Measurements from ENCODE around the gene TMEM150B. TPM values are rescaled to one million over a fixed set of nuclear protein-coding genes. Genes with fewer than 3 reads are reported as not detected.

TMEM150B gene
- total RNA-seq, 2 donors from 2014 or later: 0.73 to 0.95 TPM

DNA sequence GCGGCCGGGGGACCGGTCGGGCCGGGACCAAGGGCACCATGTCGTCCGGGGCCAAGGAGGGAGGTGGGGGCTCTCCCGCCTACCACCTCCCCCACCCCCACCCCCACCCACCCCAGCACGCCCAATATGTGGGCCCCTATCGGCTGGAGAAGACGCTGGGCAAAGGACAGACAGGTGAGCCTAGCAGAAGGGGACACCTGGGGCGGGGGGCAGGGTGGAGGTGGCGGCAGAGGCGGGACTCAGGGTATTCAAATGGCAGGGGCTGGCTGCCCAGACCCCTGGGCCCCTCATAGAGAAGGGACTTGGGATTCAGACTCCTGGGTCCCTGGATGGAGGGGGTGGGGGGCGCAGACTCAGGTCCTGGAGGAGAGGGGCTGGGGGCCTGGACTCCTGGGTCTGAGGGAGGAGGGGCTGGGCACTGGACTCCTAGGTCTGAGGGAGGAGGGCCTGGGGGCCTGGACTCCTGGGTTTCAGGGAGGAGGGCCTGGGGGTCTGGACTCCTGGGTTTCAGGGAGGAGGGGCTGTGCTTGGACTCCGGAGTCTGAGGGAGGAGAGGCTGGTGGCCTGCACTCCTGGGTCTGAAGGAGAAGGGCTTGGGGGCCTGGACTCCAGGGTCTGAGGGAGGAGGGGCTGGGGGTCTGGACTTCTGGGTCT, 40.6 kb downstream of the TMEM150B start:
- Histone ChIP-seq H3K4me3 (ENCODE audit: low read length) (peak overlapping the region; percentile 77), H3K9me3 (ENCODE audit: control insufficient read depth, low read length) (no peaks in the 10 kb centered on the region), H3K4me1 (ENCODE audit: control insufficient read depth, insufficient read depth, low read length) (no peaks in the 10 kb centered on the region), H3K9ac (ENCODE audit: extremely low read depth, low read length, poor library complexity, severe bottlenecking) (peak overlapping the region; percentile 60), H3K27me3 (ENCODE audit: control insufficient read depth, insufficient read depth, low read length, poor library complexity, severe bottlenecking) (no peaks in the 10 kb centered on the region), H3K27ac (ENCODE audit: low read depth, low read length) (peak overlapping the region; percentile 76), H3K36me3 (ENCODE audit: control insufficient read depth, insufficient read depth, low read length) (peaks cover 23% of the 10 kb centered on the region)
- Mint-ChIP-seq H3K4me3 (peak overlapping the region; percentile 62), H3K4me1 (peaks cover 6% of the 10 kb centered on the region), H3K36me3 (ENCODE audit: low read depth) (peaks cover 19% of the 10 kb centered on the region), H3K27ac (peak overlapping the region; percentile 87), H3K27me3 (ENCODE audit: insufficient read depth) (no peaks in the 10 kb centered on the region), H3K9me3 (no peaks in the 10 kb centered on the region)
- WGBS, 2 experiments (ENCODE audit: insufficient coverage in 1 of 2, insufficient read length in 1 of 2): 0 to 16% methylated on average over 1 to 8 of the region's 16 CpGs
- TF ChIP-seq CTCF (conservative IDR thresholded peaks at IDR 0.05): no peak
- peak; percentile 82 for DNase-seq

- peak within 1 kb of the TSS; percentile 76 for H3K27ac ChIP-seq (ENCODE audit: low read depth, low read length)
- Mint-ChIP-seq H3K27me3 (ENCODE audit: insufficient read depth) (no peaks in the 10 kb centered on the region), H3K4me3 (peak within 1 kb of the TSS; percentile 62), H3K9me3 (no peaks in the 10 kb centered on the region), H3K4me1 (peaks cover 9% of the 10 kb centered on the region), H3K27ac (peak within 1 kb of the TSS; percentile 87), H3K36me3 (ENCODE audit: low read depth) (peaks cover 12% of the 10 kb centered on the region)
- no peaks in the 10 kb centered on the region for H3K9me3 ChIP-seq (ENCODE audit: control insufficient read depth, low read length)
- 19 to 55% methylated on average over 5 to 13 of the region's 44 CpGs for WGBS, 2 experiments (ENCODE audit: insufficient coverage in 1 of 2, insufficient read length in 1 of 2)
- H3K4me1 ChIP-seq (ENCODE audit: control insufficient read depth, insufficient read depth, low read length): peaks cover 2% of the 10 kb centered on the region
- H3K4me3 ChIP-seq (ENCODE audit: low read length): peak within 1 kb of the TSS; percentile 77
- H3K27me3 ChIP-seq (ENCODE audit: control insufficient read depth, insufficient read depth, low read length, poor library complexity, severe bottlenecking): no peaks in the 10 kb centered on the region
- TF ChIP-seq CTCF (conservative IDR thresholded peaks at IDR 0.05): no peak
- peak; percentile 95 for DNase-seq
- peak within 1 kb of the TSS; percentile 60 for H3K9ac ChIP-seq (ENCODE audit: extremely low read depth, low read length, poor library complexity, severe bottlenecking)
- peaks cover 15% of the 10 kb centered on the region for H3K36me3 ChIP-seq (ENCODE audit: control insufficient read depth, insufficient read depth, low read length)
Observed at GRCh38 chr19:55283548-55284377, 41.4 kb downstream of the TMEM150B start, which contains the start of gene BRSK1. BRSK1 (plus strand) TSS chr19:55283997; CDS start chr19:55284443, 446 bp downstream.

DNA sequence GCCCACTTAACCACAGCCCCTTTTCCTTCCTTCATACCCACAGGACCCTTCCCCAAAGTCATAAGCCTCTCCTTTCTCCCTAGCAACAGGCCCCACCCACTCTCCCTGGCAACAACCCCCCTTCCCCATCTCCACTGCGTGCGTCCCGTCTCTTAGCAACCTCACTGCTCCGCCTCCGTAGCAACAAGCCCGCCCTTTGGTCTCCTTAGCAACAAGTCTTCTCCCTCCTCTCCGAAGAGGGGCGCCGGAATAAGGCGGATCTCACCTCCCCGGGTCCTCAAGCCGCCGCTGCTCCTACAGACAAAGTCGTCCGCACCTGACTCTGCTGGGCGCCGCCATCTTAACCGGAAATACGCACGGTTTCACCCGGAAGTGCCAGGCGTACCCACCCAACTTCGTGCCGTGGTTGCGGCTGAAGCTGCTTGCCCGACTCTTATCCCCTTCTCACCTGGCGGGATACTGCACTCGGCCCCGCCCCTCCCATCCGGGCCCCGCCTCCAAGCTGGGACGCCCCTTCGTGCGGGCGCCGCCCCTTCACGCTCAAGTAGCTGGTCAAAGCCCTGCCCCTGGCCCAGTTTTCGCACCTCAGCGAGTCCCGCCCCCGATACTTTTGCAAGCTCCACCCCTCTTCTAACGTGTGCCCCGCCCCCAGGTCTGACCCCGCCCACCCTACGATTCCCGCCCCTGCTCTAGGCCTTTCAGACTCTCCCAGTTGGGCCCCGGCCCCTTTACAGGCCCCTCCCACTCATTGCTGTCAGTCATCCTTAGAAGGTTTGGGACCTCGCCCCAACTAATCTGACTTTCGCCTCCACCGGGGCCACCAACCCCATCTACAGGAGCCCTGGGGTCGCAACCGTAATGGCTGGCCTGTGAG, 45.1 kb downstream of the TMEM150B start, which contains the start of gene HSPBP1:
Gene HSPBP1, minus strand, starts transcription at position 341 of the 874 bp plus-strand sequence. CDS start 502 bp downstream, outside the sequence.
- peak within 1 kb of the TSS; percentile 97 for H3K27ac Mint-ChIP-seq
- WGBS, 2 experiments (ENCODE audit: insufficient coverage in 1 of 2, insufficient read length in 1 of 2): 3 to 8% methylated on average over 28 to 52 of the region's 52 CpGs
- no peaks in the 10 kb centered on the region for H3K27me3 Mint-ChIP-seq (ENCODE audit: insufficient read depth)
- H3K9me3 Mint-ChIP-seq: no peaks in the 10 kb centered on the region
- Histone ChIP-seq H3K4me1 (ENCODE audit: control insufficient read depth, insufficient read depth, low read length) (peaks cover 2% of the 10 kb centered on the region), H3K9ac (ENCODE audit: extremely low read depth, low read length, poor library complexity, severe bottlenecking) (peak within 1 kb of the TSS; percentile 72), H3K36me3 (ENCODE audit: control insufficient read depth, insufficient read depth, low read length) (peaks cover 13% of the 10 kb centered on the region), H3K4me3 (ENCODE audit: low read length) (peak within 1 kb of the TSS; percentile 87), H3K9me3 (ENCODE audit: control insufficient read depth, low read length) (no peaks in the 10 kb centered on the region), H3K27me3 (ENCODE audit: control insufficient read depth, insufficient read depth, low read length, poor library complexity, severe bottlenecking) (no peaks in the 10 kb centered on the region), H3K27ac (ENCODE audit: low read depth, low read length) (peak within 1 kb of the TSS; percentile 97)
- H3K4me3 Mint-ChIP-seq: peak within 1 kb of the TSS; percentile 97
- TF ChIP-seq CTCF (conservative IDR thresholded peaks at IDR 0.05): no peak
- peaks cover 14% of the 10 kb centered on the region for H3K36me3 Mint-ChIP-seq (ENCODE audit: low read depth)
- peak; percentile 100 for DNase-seq
- H3K4me1 Mint-ChIP-seq: peaks cover 3% of the 10 kb centered on the region
